ENCODE data around the gene ITGA11. TPM values are rescaled to one million over a fixed set of nuclear protein-coding genes. Genes with fewer than 3 reads are reported as not detected.

ITGA11 gene
- total RNA-seq, 4 donors from 2014 or later = 3.3 to 15.8 (median 8.6) TPM

- Histone ChIP-seq H3K27me3 (no peaks in the 10 kb centered on the region), H3K9me3 (no peaks in the 10 kb centered on the region), H3K4me1 (peaks cover 35 to 62% (median 58%) of the 10 kb centered on the region in 4 donors), H3K4me3 (no peak overlapping the region), H3K36me3 (no peaks in the 10 kb centered on the region), H3K27ac (replicated peaks in 1 of 4) (peak overlapping the region; percentile 96 to 99 (median 98))
- no peak for DNase-seq (ENCODE audit: extremely low spot score)
- 73% methylated on average over 3 of the region's 3 CpGs for WGBS
- intact Hi-C loops (cut with DNase I) = no loop called here
- no peak for TF ChIP-seq POLR2AphosphoS5 (IDR thresholded peaks at IDR 0.05)
- no peak for TF ChIP-seq POLR2A (IDR thresholded peaks at IDR 0.05; ENCODE audit: low read depth)
- no peak for TF ChIP-seq EP300 (IDR thresholded peaks at IDR 0.05)
These were observed 156.7 kb downstream of the ITGA11 start for GRCh38 chr15:68275165-68275746.

- peaks cover 26 to 54% (median 50%) of the 10 kb centered on the region in 4 donors for H3K4me1 ChIP-seq
These were observed 157.6 kb downstream of the ITGA11 start for GRCh38 chr15:68274201-68274848.

GRCh38 chr15:68272721-68273271, 159.2 kb downstream of the ITGA11 start:
- WGBS = 25% methylated on average over 1 of the region's 1 CpG
- DNase-seq (ENCODE audit: extremely low spot score) = no peak

More at GRCh38 chr15:68274201-68274848, 157.6 kb downstream of the ITGA11 start:
- Histone ChIP-seq H3K4me3 (no peak overlapping the region), H3K27ac (replicated peaks in 1 of 4) (peak overlapping the region; percentile 75 to 99 (median 90)), H3K27me3 (no peaks in the 10 kb centered on the region), H3K9me3 (no peaks in the 10 kb centered on the region), H3K36me3 (no peaks in the 10 kb centered on the region)
- intact Hi-C loops (cut with DNase I) = no loop called here
- 86% methylated on average over 5 of the region's 5 CpGs for WGBS
- TF ChIP-seq POLR2A (IDR thresholded peaks at IDR 0.05; ENCODE audit: low read depth) = no peak
- no peak for TF ChIP-seq CTCF (IDR thresholded peaks at IDR 0.05)
- TF ChIP-seq POLR2AphosphoS5 (IDR thresholded peaks at IDR 0.05) = no peak
- TF ChIP-seq EP300 (IDR thresholded peaks at IDR 0.05) = no peak
- no peak for DNase-seq (ENCODE audit: extremely low spot score)

DNA sequence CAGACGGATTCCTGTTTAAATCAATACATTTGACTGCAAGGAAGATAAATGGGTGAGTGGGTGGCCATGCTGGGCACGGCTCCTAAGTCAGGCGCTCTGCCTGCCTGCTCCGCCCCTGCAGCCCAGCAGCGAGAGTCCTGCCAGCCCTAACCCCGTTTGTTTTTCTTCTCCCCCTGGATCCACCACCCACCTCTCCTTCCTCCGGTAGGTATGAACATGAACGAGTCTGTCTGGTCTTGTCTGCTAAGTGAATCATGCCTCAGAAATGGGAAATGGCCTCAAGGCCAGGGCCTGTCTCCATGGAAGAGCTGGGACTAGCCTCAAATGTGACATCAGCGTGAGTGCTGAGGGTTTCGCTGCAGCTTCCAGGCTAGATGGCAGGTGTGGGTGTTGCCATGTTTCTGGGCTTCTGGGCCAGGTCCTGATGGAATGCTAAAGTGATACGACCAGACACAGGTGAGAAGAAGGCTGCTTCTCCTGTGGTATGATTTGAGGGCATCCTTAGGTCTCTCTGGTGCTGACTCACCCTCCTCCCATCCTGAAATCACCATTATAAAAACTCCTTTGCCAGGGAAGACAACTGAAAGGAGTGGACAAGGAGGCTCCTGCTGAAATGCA, 160.0 kb downstream of the ITGA11 start:
- Histone ChIP-seq H3K4me3 (peak overlapping the region; percentile 3 to 33 (median 18)), H3K9me3 (no peaks in the 10 kb centered on the region), H3K36me3 (no peaks in the 10 kb centered on the region), H3K4me1 (peaks cover 20 to 53% (median 47%) of the 10 kb centered on the region in 4 donors), H3K27ac (replicated peaks in 1 of 4) (peak overlapping the region; percentile 75 to 99 (median 90)), H3K27me3 (no peaks in the 10 kb centered on the region)
- intact Hi-C loops (cut with DNase I) = no loop called here
- whole genome bisulfite sequencing = 27% methylated on average over 9 of the region's 11 CpGs
- TF ChIP-seq POLR2AphosphoS5 (IDR thresholded peaks at IDR 0.05) (peak; percentile 46 to 51), CTCF (IDR thresholded peaks at IDR 0.05) (no peak)
- no peak for DNase-seq (ENCODE audit: extremely low spot score)

More at GRCh38 chr15:68272721-68273271, 159.2 kb downstream of the ITGA11 start:
- H3K9me3 ChIP-seq = no peaks in the 10 kb centered on the region
- peak overlapping the region; percentile 75 to 99 (median 90) for H3K27ac ChIP-seq (replicated peaks in 1 of 4)
- H3K4me1 ChIP-seq = peaks cover 21 to 54% (median 48%) of the 10 kb centered on the region in 4 donors
- TF ChIP-seq CTCF (IDR thresholded peaks at IDR 0.05) (no peak), EP300 (IDR thresholded peaks at IDR 0.05) (no peak), POLR2AphosphoS5 (IDR thresholded peaks at IDR 0.05) (peak in 1 of 2 donors; percentile 14), POLR2A (IDR thresholded peaks at IDR 0.05; ENCODE audit: low read depth) (no peak)
- H3K36me3 ChIP-seq = no peaks in the 10 kb centered on the region
- H3K27me3 ChIP-seq = no peaks in the 10 kb centered on the region
- no peak overlapping the region for H3K4me3 ChIP-seq
- intact Hi-C loops (cut with DNase I) = no loop called here

GRCh38 chr15:68268405-68268804, 163.6 kb downstream of the ITGA11 start:
- Histone ChIP-seq H3K9me3 (no peaks in the 10 kb centered on the region), H3K27ac (replicated peaks in 1 of 4) (no peak overlapping the region), H3K4me1 (peaks cover 9 to 29% (median 28%) of the 10 kb centered on the region in 4 donors), H3K27me3 (no peaks in the 10 kb centered on the region), H3K36me3 (no peaks in the 10 kb centered on the region), H3K4me3 (no peak overlapping the region)
- no peak for DNase-seq (ENCODE audit: extremely low spot score)
- intact Hi-C loops (cut with DNase I) = no loop called here
- WGBS = 33% methylated on average over 3 of the region's 3 CpGs
- TF ChIP-seq EP300 (IDR thresholded peaks at IDR 0.05) = no peak
- TF ChIP-seq CTCF (IDR thresholded peaks at IDR 0.05) = no peak
- TF ChIP-seq POLR2A (IDR thresholded peaks at IDR 0.05; ENCODE audit: low read depth) = no peak
- TF ChIP-seq POLR2AphosphoS5 (IDR thresholded peaks at IDR 0.05) = no peak
